Embryonic facial prominence (tissue), 1 donor: Measurements from ENCODE around the gene TOM1L2.
"Not testable (repeated sequence)": the region's sequence is repeated elsewhere in the genome, so short reads cannot be mapped to it uniquely, and the experiment has no call there.

Experiments
- DNase-seq: peaks from one replicate; pipeline ENCODE4 v3.0.0-alpha.2; 2016; ENCODE audit errors: extremely low spot score

Gene TOM1L2

GRCh38 chr17:17924131-17924856 lies 47.9 kb downstream of the TOM1L2 start:
- no peak for DNase-seq

GRCh38 chr17:17922070-17922614 lies 50.1 kb downstream of the TOM1L2 start:
- DNase-seq, result no peak

GRCh38 chr17:17921192-17922069 lies 50.8 kb downstream of the TOM1L2 start:
- peak; percentile 50 for DNase-seq

- peak; percentile 34 for DNase-seq
Measured at GRCh38 chr17:17919169-17920107, 52.8 kb downstream of the TOM1L2 start.

GRCh38 chr17:17917394-17917793 lies 54.8 kb downstream of the TOM1L2 start:
- DNase-seq, result no peak

GRCh38 chr17:17915183-17915582 lies 57.0 kb downstream of the TOM1L2 start:
- no peak for DNase-seq

DNA sequence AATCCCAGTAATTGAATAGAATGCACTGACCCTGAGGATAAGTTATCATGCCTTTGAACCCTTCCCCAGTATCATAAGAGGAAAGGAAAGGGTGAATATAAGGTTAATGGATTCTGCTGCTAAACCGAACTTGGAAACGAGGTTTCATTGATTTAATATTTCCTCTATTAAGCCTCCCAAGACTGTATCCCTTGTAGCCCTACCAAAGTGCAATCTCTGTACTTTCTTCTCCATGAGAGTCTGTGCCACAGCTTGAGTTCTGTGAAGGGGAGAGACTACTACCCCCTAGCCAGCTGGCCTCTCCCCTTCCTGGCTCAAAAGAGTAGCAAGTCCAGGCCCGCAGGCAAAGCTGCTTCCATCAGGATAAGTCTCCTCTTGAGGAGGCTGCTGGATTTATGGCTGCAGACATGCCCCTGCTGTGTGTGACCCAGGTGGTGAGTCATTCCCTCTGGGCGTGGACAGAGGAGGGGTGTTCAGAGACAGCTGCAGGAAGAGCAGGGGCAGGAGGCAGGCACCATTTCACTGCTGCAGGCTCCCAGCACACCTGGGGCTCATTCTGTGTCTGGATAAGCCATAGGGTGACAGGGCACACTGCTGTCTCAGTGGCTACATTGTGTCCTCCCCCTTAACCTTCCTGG lies 58.4 kb downstream of the TOM1L2 start:
- DNase-seq, result no peak

GRCh38 chr17:17912336-17912735 lies 59.9 kb downstream of the TOM1L2 start:
- DNase-seq, result not testable (repeated sequence)

- no peak for DNase-seq
Measured at GRCh38 chr17:17911001-17911613, 61.1 kb downstream of the TOM1L2 start.

DNA sequence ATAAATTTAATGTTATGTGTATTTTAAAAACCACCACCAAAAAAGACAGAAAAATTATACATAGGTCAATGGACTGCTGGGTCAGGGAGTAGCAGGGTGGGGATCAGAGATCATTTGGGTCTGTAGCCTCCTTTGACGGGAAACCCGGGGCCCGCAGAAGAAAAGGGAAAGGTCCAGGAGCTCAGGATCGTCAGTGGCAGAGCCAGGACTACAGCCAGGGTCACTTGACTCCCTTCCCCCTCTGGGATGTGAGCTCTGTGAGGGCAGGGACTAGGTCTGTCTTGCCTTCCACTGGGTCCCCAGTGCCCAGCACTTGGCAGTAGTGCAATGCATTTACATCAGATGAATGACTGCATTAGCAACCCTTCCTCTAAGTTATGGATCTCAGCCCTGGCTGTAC lies 62.1 kb downstream of the TOM1L2 start:
- no peak for DNase-seq

- DNase-seq, result no peak
Measured at GRCh38 chr17:17909078-17909477, 63.1 kb downstream of the TOM1L2 start.

DNA sequence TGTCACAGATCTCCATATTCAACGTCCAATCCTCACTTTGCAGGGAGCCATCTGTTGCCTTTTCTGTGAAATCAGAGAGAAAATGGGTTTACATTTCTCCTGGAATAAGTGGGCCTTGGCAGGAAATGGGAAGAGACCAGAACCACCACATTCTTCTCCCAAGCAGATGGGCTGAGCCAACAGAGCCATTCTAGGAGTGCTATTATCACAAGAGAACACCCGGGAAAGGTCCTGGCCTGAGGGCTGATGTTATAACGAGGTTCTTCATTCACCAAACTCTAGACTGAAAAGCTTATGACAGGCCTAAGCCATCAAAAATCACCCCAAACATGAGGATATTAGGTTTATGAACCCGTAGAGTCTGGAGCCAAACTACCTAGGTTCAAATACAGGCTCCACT lies 64.7 kb downstream of the TOM1L2 start:
- no peak for DNase-seq

DNA sequence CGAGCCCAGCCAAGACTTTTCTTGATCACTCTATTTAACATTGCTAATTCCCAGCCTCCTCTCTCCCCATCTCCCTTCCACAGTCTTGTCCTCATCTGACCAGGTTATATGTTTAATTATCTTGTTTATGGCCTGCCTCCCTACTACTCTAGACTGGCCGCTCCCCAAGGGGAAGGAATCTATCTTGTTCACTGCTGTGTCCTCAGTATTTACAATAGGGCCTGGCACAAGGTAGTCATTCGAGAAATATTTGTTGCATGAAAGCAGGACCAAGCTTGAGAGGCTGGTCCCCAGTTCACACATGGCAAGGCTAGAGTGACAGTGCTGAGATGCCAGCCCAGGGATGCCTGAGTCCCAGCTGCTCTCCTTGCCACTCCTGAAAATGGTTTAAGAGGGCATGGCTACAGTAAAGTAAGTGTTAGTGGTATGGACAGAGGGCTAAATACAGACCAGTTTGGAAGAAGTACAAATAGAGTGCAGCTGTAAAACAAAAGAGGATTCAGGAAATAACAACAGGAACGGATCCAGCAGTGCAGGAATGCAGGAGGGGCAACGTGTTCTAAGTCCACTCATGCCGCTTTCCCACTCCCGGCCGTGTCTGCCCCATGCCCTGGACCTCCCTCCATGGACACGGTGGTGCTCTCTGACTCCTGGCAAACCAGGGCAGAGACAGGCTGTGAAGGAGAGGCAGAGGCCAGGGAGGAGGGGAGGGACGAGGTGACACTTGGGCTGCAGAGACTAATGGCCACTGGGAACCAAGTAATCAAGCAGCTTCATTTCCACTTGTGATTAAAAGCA lies 65.6 kb downstream of the TOM1L2 start:
- no peak for DNase-seq

DNA sequence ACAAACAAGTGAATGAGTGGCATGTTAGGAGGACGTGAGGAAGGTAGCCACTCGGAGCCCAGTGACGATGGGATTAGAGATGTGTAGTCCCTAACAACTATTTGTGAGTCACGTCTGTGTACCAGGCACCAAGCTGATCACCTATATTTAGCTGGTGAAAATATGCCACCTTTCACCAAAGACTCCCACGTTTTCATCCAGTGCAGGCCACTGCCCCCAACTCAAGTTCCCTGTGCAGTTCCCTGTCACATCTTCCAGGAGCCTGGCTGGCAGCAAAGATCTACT lies 67.2 kb downstream of the TOM1L2 start:
- no peak for DNase-seq

DNA sequence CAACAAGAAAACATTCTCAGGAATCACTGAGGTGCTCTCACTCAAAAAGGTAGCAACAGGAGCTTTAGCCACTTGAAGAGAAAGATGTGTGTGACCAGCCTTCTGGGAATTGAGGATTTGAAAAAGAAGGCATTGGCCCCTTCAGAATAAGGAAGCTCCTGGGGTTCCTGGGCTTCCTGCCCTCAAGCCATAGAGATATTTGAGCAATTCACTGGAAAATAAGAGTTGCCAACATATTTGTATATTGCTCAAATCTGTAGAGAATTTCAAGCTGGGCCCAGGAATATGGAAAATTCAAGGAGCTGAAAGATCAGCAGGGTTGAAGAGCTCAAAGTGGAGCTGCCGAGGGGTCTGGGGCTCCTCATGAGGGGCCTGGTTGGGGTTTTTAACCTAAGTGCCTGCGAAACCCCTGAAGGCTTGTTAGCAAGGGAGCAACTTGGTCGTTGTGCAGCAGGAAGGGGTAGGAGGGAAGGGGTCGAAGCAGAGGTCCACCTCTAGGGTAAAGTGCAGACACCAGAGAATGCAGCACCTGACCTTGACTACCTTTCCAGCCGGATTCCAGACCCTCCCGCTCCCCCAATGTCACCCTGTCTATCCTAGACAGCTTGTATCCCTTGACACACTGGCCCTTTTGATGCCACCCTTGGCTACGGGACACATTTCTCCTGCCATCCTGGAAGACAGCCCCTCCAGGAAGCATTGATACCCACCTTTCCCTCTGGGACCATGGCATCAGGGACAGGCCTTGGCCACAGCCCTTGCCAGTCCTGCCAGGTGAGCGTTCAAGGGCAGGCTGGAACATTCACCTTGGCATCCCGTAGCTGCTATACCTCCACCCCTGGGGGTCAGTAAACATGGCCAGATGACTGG lies 67.8 kb downstream of the TOM1L2 start:
- DNase-seq, result no peak

GRCh38 chr17:17902877-17903276 lies 69.3 kb downstream of the TOM1L2 start:
- no peak for DNase-seq

DNA sequence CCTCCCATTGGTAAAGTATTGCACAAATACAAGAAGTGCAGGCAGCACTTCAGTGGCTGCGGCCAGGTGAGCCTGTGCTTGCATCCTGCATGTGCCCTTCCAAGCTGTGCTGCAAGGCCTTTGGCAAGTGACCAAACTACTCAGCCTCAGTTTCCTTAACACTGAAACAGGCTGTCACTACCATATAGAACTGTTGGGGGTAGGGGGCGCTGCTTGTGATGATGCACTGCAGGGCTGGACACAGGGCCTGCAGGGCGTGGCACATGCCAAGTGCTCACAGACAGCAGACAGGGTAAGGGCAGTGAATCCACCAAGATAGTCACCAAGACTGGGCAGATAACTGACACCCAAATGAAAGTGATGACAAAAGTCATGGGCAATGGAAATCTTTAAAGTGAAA lies 69.8 kb downstream of the TOM1L2 start:
- no peak for DNase-seq

DNA sequence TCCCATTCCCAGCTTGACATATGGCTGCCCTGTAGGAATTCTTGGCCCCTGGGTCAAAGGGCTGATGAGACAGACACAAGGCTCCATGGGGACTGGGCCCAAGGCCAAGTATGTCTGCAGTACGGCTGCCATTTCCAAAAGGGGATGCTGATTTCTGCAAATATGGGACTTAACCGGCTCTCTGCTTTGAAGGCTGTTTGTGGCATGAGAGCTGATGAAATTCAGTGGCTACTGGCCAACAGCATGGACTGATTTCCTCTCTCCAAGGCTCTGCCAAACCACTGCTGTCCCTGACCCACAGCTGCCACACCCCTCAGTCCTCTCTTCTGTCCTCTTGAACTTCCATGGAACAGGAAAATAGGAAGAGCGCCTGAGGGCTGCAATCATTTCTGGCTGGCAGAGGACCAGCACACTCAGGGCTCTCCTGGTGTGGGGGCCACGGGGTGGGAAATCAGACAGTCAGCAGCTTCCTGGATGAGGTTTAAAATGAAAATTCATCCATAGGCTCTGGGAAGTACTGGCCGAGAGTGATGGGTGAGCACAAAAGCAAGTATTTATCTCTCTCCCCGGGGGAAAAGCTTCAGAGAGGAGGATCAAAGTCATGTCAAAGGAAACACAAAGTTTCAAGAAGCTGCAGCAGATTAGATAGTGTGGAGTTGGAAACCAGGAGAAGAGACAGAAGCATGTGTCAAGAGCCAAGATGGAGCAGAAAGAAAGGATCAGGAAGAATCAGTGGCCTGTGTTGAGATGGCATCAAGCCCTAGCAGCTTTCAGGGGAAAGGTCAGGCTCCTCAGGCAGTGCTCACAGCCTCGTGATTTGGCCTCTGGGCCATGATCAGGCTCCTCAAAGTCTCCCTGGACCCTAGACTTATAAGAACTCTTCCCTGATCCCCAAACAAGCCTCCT lies 71.3 kb downstream of the TOM1L2 start:
- peak; percentile 60 for DNase-seq
